HepG2 (cell line): ENCODE data around the gene TMEM116.

Experiments used
- CTCF ChIP-seq: sonication (generic); formaldehyde crosslinking; IDR thresholded peaks from 2 replicates; pipeline ENCODE4 v1.5.0; 2020; ENCODE audit warnings: mild to moderate bottlenecking, missing genetic modification reagents, moderate library complexity
- HOXA5 ChIP-seq: sonication (generic); formaldehyde crosslinking; IDR thresholded peaks from 2 replicates; pipeline ENCODE4 v1.4.0; 2020; ENCODE audit warnings: missing genetic modification reagents
- JUND ChIP-seq: sonication (generic); formaldehyde crosslinking; IDR thresholded peaks from 2 replicates; pipeline ENCODE4 v1.8.0; 2022; ENCODE audit warnings: mild to moderate bottlenecking, missing genetic modification reagents
- MTF2 ChIP-seq: sonication (generic); formaldehyde crosslinking; IDR thresholded peaks from 2 replicates; pipeline ENCODE4 v1.5.0; 2020; ENCODE audit warnings: missing genetic modification reagents, borderline replicate concordance
- NFYB ChIP-seq: sonication (generic); formaldehyde crosslinking; IDR thresholded peaks from 2 replicates; pipeline ENCODE4 v1.4.0; 2020; ENCODE audit warnings: missing genetic modification reagents
- RFXANK ChIP-seq: IDR thresholded peaks from 2 replicates; pipeline ENCODE4 v1.6.1; 2016
- TGIF2 ChIP-seq: IDR thresholded peaks from 2 replicates; pipeline ENCODE4 v1.6.1; 2016; ENCODE audit warnings: control low read depth, missing compliant biosample characterization
- ZNF337 ChIP-seq: sonication (generic); formaldehyde crosslinking; IDR thresholded peaks from 2 replicates; pipeline ENCODE4 v1.5.1; 2020; ENCODE audit warnings: missing genetic modification reagents, low read depth, mild to moderate bottlenecking, borderline replicate concordance
- ZSCAN29 ChIP-seq: sonication (generic); formaldehyde crosslinking; conservative IDR thresholded peaks from 2 replicates; pipeline ENCODE4 v1.4.0; 2020; ENCODE audit warnings: mild to moderate bottlenecking, missing genetic modification reagents

GRCh38 chr12:111991946-111992345 lies 21.0 kb downstream of the TMEM116 start:
- TF ChIP-seq NFYB (CRISPR knock-in tag) (no peak), RFXANK (CRISPR knock-in tag) (no peak), ZSCAN29 (CRISPR knock-in tag) (no peak), CTCF (CRISPR knock-in tag) (no peak), TGIF2 (CRISPR knock-in tag) (no peak), HOXA5 (no peak), JUND (no peak), MTF2 (CRISPR knock-in tag) (no peak), ZNF337 (CRISPR knock-in tag) (no peak)
